Uterus (tissue), 4 donors: ENCODE measurements around the gene PPM1M. TPM values are rescaled to one million over a fixed set of nuclear protein-coding genes. Genes with fewer than 3 reads are reported as not detected.

Experiments
- DNase-seq, 2 donors: peaks; one replicate each; pipeline ENCODE4 v3.0.0-alpha.2; 2019 to 2020
- H3K27ac ChIP-seq, 2 donors: fragments of 200-600 bp; sonication (generic); 1 replicate in 1 of 2; 2 replicates in 1 of 2; pipeline ENCODE4 v1.5.1; 2016 to 2018
- H3K27me3 ChIP-seq, 2 donors: fragments of 200-600 bp; sonication (generic); one replicate each; pipeline ENCODE4 v1.5.1; 2018 to 2019; ENCODE audit warnings: control low read depth in 1 of 2
- H3K36me3 ChIP-seq, 2 donors: fragments of 200-600 bp; sonication (generic); one replicate each; pipeline ENCODE4 v1.5.1; 2019; ENCODE audit warnings: control low read depth in 1 of 2
- H3K4me1 ChIP-seq, 2 donors: fragments of 200-600 bp; sonication (generic); one replicate each; pipeline ENCODE4 v1.5.1; 2018 to 2019; ENCODE audit warnings: control low read depth in 1 of 2
- H3K4me3 ChIP-seq, 2 donors: fragments of 200-600 bp; sonication (generic); 1 replicate in 1 of 2; 2 replicates in 1 of 2; pipeline ENCODE4 v1.5.1; 2018 to 2019; ENCODE audit warnings: mild to moderate bottlenecking in 1 of 2
- H3K9me3 ChIP-seq, 2 donors: fragments of 200-600 bp; sonication (generic); one replicate each; pipeline ENCODE4 v1.5.1; 2019; ENCODE audit warnings: control low read depth in 1 of 2
- POLR2A ChIP-seq, 2 donors: fragments of 450-650 bp; IDR thresholded peaks; one replicate each; pipeline ENCODE4 v1.6.1; 2016; ENCODE audit warnings: antibody characterized with exemption in 2 of 2, mild to moderate bottlenecking in 1 of 2, moderate library complexity in 1 of 2
- intact Hi-C: fragments of 100-400 bp; cut with DNase I; formaldehyde crosslinking; loops from one replicate; pipeline ENCODE4 v1.15.1; 2023; ENCODE audit warnings: low total_unique reads
- total RNA-seq, 4 donors: library from RNA; depleted of rRNA in 3 of 4; stranded (reverse); fragments of >200 nt in 3 of 4; gene quantifications; one replicate each; pipeline versions ENCODE4 v1.1.0 to v1.2.4, GENCODE V29; 2014 to 2023
- TF ChIP-seq, protein P1 (sequence below), 4 experiments: fragments of 200-600 bp in 2 of 4; fragments of 450-650 bp in 2 of 4; sonication (generic) in 2 of 4; IDR thresholded peaks; one replicate each; pipeline ENCODE4 v1.5.1; 2016 to 2019; ENCODE audit warnings: antibody characterized with exemption in 4 of 4, mild to moderate bottlenecking in 2 of 4, moderate library complexity in 1 of 4
- donor health status: DM: yes; HTN: yes; CAD: no.

PPM1M gene
- total RNA-seq, 4 donors from 2014 or later = 23.9 to 32.3 (median 31.5) TPM

- Histone ChIP-seq H3K4me1 (peaks cover 4 to 10% of the 10 kb centered on the region in 2 donors), H3K9me3 (no peaks in the 10 kb centered on the region), H3K27me3 (no peaks in the 10 kb centered on the region), H3K36me3 (no peaks in the 10 kb centered on the region), H3K4me3 (no peak overlapping the region), H3K27ac (no peak overlapping the region)
- intact Hi-C loops = loop anchor here (5.0 kb wide), 1 partner anchor 122 kb away; no protein-coding TSS in a partner anchor
- DNase-seq = peak; percentile 89 to 90
- TF ChIP-seq, protein P1, sequence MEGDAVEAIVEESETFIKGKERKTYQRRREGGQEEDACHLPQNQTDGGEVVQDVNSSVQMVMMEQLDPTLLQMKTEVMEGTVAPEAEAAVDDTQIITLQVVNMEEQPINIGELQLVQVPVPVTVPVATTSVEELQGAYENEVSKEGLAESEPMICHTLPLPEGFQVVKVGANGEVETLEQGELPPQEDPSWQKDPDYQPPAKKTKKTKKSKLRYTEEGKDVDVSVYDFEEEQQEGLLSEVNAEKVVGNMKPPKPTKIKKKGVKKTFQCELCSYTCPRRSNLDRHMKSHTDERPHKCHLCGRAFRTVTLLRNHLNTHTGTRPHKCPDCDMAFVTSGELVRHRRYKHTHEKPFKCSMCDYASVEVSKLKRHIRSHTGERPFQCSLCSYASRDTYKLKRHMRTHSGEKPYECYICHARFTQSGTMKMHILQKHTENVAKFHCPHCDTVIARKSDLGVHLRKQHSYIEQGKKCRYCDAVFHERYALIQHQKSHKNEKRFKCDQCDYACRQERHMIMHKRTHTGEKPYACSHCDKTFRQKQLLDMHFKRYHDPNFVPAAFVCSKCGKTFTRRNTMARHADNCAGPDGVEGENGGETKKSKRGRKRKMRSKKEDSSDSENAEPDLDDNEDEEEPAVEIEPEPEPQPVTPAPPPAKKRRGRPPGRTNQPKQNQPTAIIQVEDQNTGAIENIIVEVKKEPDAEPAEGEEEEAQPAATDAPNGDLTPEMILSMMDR (IDR thresholded peaks at IDR 0.05) = peak; percentile 86 to 95 (median 88)
- no peak for TF ChIP-seq POLR2A (IDR thresholded peaks at IDR 0.05)
These were observed 25.1 kb upstream of the PPM1M start for GRCh38 chr3:52220380-52221026.

- no peak for DNase-seq
- H3K4me1 ChIP-seq = peaks cover 4 to 10% of the 10 kb centered on the region in 2 donors
- intact Hi-C loops = loop anchor here (5.0 kb wide), 1 partner anchor 121 kb away; no protein-coding TSS in a partner anchor
- H3K9me3 ChIP-seq = no peaks in the 10 kb centered on the region
- no peaks in the 10 kb centered on the region for H3K36me3 ChIP-seq
- no peak overlapping the region for H3K4me3 ChIP-seq
- H3K27ac ChIP-seq = no peak overlapping the region
- no peaks in the 10 kb centered on the region for H3K27me3 ChIP-seq
- TF ChIP-seq POLR2A (IDR thresholded peaks at IDR 0.05) = no peak
- TF ChIP-seq, protein P1 (IDR thresholded peaks at IDR 0.05) = no peak
These were observed 24.4 kb upstream of the PPM1M start for GRCh38 chr3:52221141-52221562.

- H3K27me3 ChIP-seq = no peaks in the 10 kb centered on the region
- intact Hi-C loops = loop anchor here (5.0 kb wide), 1 partner anchor 121 kb away; no protein-coding TSS in a partner anchor
- no peak overlapping the region for H3K27ac ChIP-seq
- peaks cover under 1 to 4% of the 10 kb centered on the region in 2 donors for H3K4me1 ChIP-seq
- DNase-seq = peak in 1 of 2 donors; percentile 34
- no peaks in the 10 kb centered on the region for H3K9me3 ChIP-seq
- no peaks in the 10 kb centered on the region for H3K36me3 ChIP-seq
- H3K4me3 ChIP-seq = no peak overlapping the region
- TF ChIP-seq, protein P1 (IDR thresholded peaks at IDR 0.05) = no peak
- no peak for TF ChIP-seq POLR2A (IDR thresholded peaks at IDR 0.05)
These were observed 23.8 kb upstream of the PPM1M start for GRCh38 chr3:52221563-52222318.

GRCh38 chr3:52222319-52223221 is 23.0 kb upstream of the PPM1M start:
- Histone ChIP-seq H3K9me3 (no peaks in the 10 kb centered on the region), H3K27ac (no peak overlapping the region), H3K4me3 (no peak overlapping the region), H3K36me3 (no peaks in the 10 kb centered on the region), H3K27me3 (no peaks in the 10 kb centered on the region), H3K4me1 (peaks cover 0 to 4% of the 10 kb centered on the region in 2 donors)
- no peak for DNase-seq
- intact Hi-C loops = loop anchor here (5.0 kb wide), 1 partner anchor 120 kb away; no protein-coding TSS in a partner anchor
- no peak for TF ChIP-seq POLR2A (IDR thresholded peaks at IDR 0.05)
- TF ChIP-seq, protein P1 (IDR thresholded peaks at IDR 0.05) = no peak
